Ishikawa (cell line): Measurements from ENCODE around the gene LCE2C.

Experiments
- CEBPB ChIP-seq: IDR thresholded peaks from 2 replicates; pipeline ENCODE4 v1.6.1; 2012
- CREB1 ChIP-seq: IDR thresholded peaks from 2 replicates; pipeline ENCODE4 v1.6.1; 2012; ENCODE audit warnings: low read depth
- EGR1 ChIP-seq: IDR thresholded peaks from 2 replicates; pipeline ENCODE4 v1.6.1; 2012
- EP300 ChIP-seq: IDR thresholded peaks from 2 replicates; pipeline ENCODE4 v1.6.1; 2012; ENCODE audit warnings: borderline replicate concordance
- FOXM1 ChIP-seq: IDR thresholded peaks from 2 replicates; pipeline ENCODE4 v1.6.1; 2012; ENCODE audit warnings: low read depth, borderline replicate concordance
- MAX ChIP-seq: IDR thresholded peaks from 2 replicates; pipeline ENCODE4 v1.6.1; 2012
- NFIC ChIP-seq: IDR thresholded peaks from 2 replicates; pipeline ENCODE4 v1.6.1; 2012
- RAD21 ChIP-seq: IDR thresholded peaks from 2 replicates; pipeline ENCODE4 v1.6.1; 2012; ENCODE audit warnings: low read depth
- REST ChIP-seq: IDR thresholded peaks from 2 replicates; pipeline ENCODE4 v1.6.1; 2012; ENCODE audit warnings: low read depth, mild to moderate bottlenecking
- TAF1 ChIP-seq: IDR thresholded peaks from 2 replicates; pipeline ENCODE4 v1.6.1; 2012; ENCODE audit warnings: low read depth, mild to moderate bottlenecking
- TEAD4 ChIP-seq: IDR thresholded peaks from 2 replicates; pipeline ENCODE4 v1.6.1; 2012
- USF1 ChIP-seq: IDR thresholded peaks from 2 replicates; pipeline ENCODE4 v1.6.1; 2012
- YY1 ChIP-seq: IDR thresholded peaks from 2 replicates; pipeline ENCODE4 v1.6.1; 2012; ENCODE audit warnings: low read depth
- ZBTB7A ChIP-seq: IDR thresholded peaks from 2 replicates; pipeline ENCODE4 v1.6.1; 2012; ENCODE audit warnings: low read depth

- TF ChIP-seq MAX (no peak), ZBTB7A (no peak), CREB1 (no peak), REST (no peak), EP300 (no peak), YY1 (no peak), TAF1 (no peak), CEBPB (no peak), NFIC (no peak), FOXM1 (no peak), RAD21 (no peak), EGR1 (no peak), TEAD4 (no peak), USF1 (no peak)
Observed at GRCh38 chr1:152725261-152725660, 50.2 kb downstream of the LCE2C start.
